SK-N-SH (cell line): ENCODE measurements around the gene RER1.

Experiments used
- CTCF ChIP-seq: fragments of 200-600 bp; sonication (generic); IDR thresholded peaks from 2 replicates; pipeline ENCODE4 v1.6.1; 2017; ENCODE audit warnings: antibody characterized with exemption, mild to moderate bottlenecking, moderate library complexity
- EZH2phosphoT487 ChIP-seq: fragments of 200-600 bp; sonication (generic); IDR thresholded peaks from 2 replicates; pipeline ENCODE4 v1.6.1; 2017; ENCODE audit warnings: low read depth, mixed run types, mild to moderate bottlenecking, antibody characterized with exemption, moderate library complexity, borderline replicate concordance
- FOXM1 ChIP-seq: IDR thresholded peaks from 2 replicates; pipeline ENCODE4 v1.4.0; 2012; ENCODE audit warnings: low read depth, mild to moderate bottlenecking
- GABPA ChIP-seq: IDR thresholded peaks from 2 replicates; pipeline ENCODE4 v1.4.0; 2012; ENCODE audit warnings: low read depth, mild to moderate bottlenecking
- MAX ChIP-seq: IDR thresholded peaks from 2 replicates; pipeline ENCODE4 v1.4.0; 2012; ENCODE audit warnings: low read depth
- MXI1 ChIP-seq: IDR thresholded peaks from 2 replicates; pipeline ENCODE4 v1.6.1; 2012; ENCODE audit warnings: mild to moderate bottlenecking, low read depth, low read length, improper control_type of control experiment
- NRF1 ChIP-seq: IDR thresholded peaks from 2 replicates; pipeline ENCODE4 v1.6.1; 2012; ENCODE audit warnings: low read depth, mild to moderate bottlenecking, low read length
- POLR2AphosphoS5 ChIP-seq: IDR thresholded peaks from 2 replicates; pipeline ENCODE4 v1.6.1; 2012; ENCODE audit warnings: low read depth, low read length
- RAD21 ChIP-seq: IDR thresholded peaks from 2 replicates; pipeline ENCODE4 v1.6.1; 2012; ENCODE audit warnings: mild to moderate bottlenecking, low read length
- TAF1 ChIP-seq: IDR thresholded peaks from 2 replicates; pipeline ENCODE4 v1.6.1; 2012; ENCODE audit warnings: low read depth, mild to moderate bottlenecking, low read length, moderate library complexity, borderline replicate concordance
- YY1 ChIP-seq: IDR thresholded peaks from 2 replicates; pipeline ENCODE4 v1.4.0; 2012; ENCODE audit warnings: low read depth, mild to moderate bottlenecking

GRCh38 chr1:2356911-2357845, 34.5 kb upstream of the RER1 start:
- TF ChIP-seq POLR2AphosphoS5: no peak
- TF ChIP-seq MXI1: no peak
- TF ChIP-seq CTCF: no peak
- no peak for TF ChIP-seq FOXM1
- TF ChIP-seq RAD21: no peak
- no peak for TF ChIP-seq NRF1
- TF ChIP-seq TAF1: no peak
- TF ChIP-seq MAX: no peak
- no peak for TF ChIP-seq EZH2phosphoT487
- TF ChIP-seq YY1: no peak
- no peak for TF ChIP-seq GABPA
